A549 treated with ZK216348 at 1 μM for 4 hours (cell line): Measurements from ENCODE around the gene ARRDC3. TPM values are rescaled to one million over a fixed set of nuclear protein-coding genes. Genes with fewer than 3 reads are reported as not detected.

ENCODE experiments used
- total RNA-seq: library from RNA; stranded (reverse); fragments of 200-300 nt; extraction: Qiagen RNA extraction; gene quantifications from 5 replicates; pipeline ENCODE4 v1.2.3, GENCODE V29; 2022; ENCODE audit warnings: low read depth

ARRDC3 gene, protein sequence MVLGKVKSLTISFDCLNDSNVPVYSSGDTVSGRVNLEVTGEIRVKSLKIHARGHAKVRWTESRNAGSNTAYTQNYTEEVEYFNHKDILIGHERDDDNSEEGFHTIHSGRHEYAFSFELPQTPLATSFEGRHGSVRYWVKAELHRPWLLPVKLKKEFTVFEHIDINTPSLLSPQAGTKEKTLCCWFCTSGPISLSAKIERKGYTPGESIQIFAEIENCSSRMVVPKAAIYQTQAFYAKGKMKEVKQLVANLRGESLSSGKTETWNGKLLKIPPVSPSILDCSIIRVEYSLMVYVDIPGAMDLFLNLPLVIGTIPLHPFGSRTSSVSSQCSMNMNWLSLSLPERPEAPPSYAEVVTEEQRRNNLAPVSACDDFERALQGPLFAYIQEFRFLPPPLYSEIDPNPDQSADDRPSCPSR
- 5.2 to 9.9 TPM (median 8.4 TPM) in 5 replicates for total RNA-seq

DNA sequence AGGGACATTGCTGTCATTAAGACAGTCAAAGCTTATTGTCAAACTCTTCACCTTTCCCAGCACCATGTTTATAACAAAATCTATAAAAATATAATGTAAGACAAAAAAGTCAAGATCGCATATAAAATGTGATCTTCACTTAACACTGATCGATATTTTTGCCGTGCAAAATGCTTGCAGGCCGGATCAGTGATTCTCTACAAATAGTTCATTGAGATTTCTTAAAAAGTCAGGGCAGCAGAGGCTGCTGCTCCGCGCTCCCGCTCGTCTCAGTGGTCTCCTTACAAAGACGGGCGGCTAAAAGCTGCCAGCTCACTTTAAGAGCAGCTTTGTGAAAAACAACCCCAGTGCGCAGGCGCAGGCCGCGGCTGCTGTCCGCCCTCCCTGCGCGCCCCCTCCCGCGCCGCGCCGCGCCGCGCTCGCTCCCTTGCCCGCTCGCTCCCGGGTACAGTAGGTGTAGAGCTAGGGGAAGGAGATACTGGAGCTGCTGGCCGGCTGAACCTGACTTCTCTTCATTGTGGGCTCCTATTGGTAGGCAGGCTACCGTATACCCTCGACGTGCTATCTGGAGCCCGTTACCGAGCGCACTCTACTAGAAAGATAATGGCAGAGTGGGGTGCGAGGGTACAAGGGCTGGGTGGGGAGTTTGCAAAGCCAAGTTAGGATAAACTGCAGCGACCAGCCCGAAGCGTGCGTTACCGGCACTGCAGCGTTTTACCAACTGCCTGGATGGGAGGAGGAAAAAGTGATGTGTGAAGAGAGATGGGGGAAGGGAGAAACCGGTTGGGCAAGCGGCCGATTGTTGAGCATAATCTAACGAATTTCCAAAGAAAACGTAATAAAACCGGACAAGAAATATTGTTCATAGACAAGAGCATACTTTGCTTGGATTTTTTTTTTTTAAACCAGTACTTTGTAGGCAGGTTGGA, at the start of gene ARRDC3:
TSS of gene ARRDC3 (minus strand) at position 291 of the 929 bp plus-strand sequence. CDS start at position 66, 225 bp downstream.

